Hematopoietic multipotent progenitor cell (in vitro differentiated cells): ENCODE results near the gene KIAA1958. TPM values are rescaled to one million over a fixed set of nuclear protein-coding genes. Genes with fewer than 3 reads are reported as not detected.
"Not testable (repeated sequence)": the region's sequence is repeated elsewhere in the genome, so short reads cannot be mapped to it uniquely, and the experiment has no call there.

ENCODE experiments used
- DNase-seq, 3 donors: peaks; one replicate each; pipeline ENCODE4 v3.0.0-alpha.2; 2011 to 2015; ENCODE audit warnings: low read depth in 2 of 3, low spot score in 2 of 3
- total RNA-seq: library from RNA; depleted of rRNA; stranded (reverse); fragments of >200 nt; gene quantifications from one replicate; pipeline ENCODE4 v1.2.3, GENCODE V29; 2012

The KIAA1958 gene
- total RNA-seq, 1 donor, result 5.7 TPM

- no peak for DNase-seq
Observed at GRCh38 chr9:112489039-112489546, 2.5 kb downstream of the KIAA1958 start.

- no peak for DNase-seq
Observed at GRCh38 chr9:112489876-112490666, 3.4 kb downstream of the KIAA1958 start.

GRCh38 chr9:112493393-112494137, 6.9 kb downstream of the KIAA1958 start:
- DNase-seq, result no peak

- no peak for DNase-seq
Observed at GRCh38 chr9:112494153-112494552, 7.5 kb downstream of the KIAA1958 start.

- DNase-seq, result no peak
Observed at GRCh38 chr9:112495614-112496013, 9.0 kb downstream of the KIAA1958 start.

GRCh38 chr9:112496074-112496722, 9.6 kb downstream of the KIAA1958 start:
- DNase-seq, result no peak

GRCh38 chr9:112500842-112501241, 14.2 kb downstream of the KIAA1958 start:
- no peak for DNase-seq

GRCh38 chr9:112501287-112501686, 14.7 kb downstream of the KIAA1958 start:
- no peak for DNase-seq

- DNase-seq, result no peak
Observed at GRCh38 chr9:112502175-112502946, 15.7 kb downstream of the KIAA1958 start.

GRCh38 chr9:112503170-112503569, 16.5 kb downstream of the KIAA1958 start:
- no peak for DNase-seq

GRCh38 chr9:112505086-112505485, 18.5 kb downstream of the KIAA1958 start:
- DNase-seq, result no peak

- no peak for DNase-seq
Observed at GRCh38 chr9:112505607-112506006, 19.0 kb downstream of the KIAA1958 start.

- no peak for DNase-seq
Observed at GRCh38 chr9:112506571-112506970, 19.9 kb downstream of the KIAA1958 start.

- DNase-seq, result no peak
Observed at GRCh38 chr9:112507001-112507680, 20.5 kb downstream of the KIAA1958 start.

- DNase-seq, result no peak
Observed at GRCh38 chr9:112508377-112508776, 21.8 kb downstream of the KIAA1958 start.

- DNase-seq, result not testable (repeated sequence)
Observed at GRCh38 chr9:112512377-112512776, 25.8 kb downstream of the KIAA1958 start.

GRCh38 chr9:112516769-112517168, 30.1 kb downstream of the KIAA1958 start:
- DNase-seq, result no peak

GRCh38 chr9:112520069-112520468, 33.4 kb downstream of the KIAA1958 start:
- no peak for DNase-seq

- no peak for DNase-seq
Observed at GRCh38 chr9:112520656-112521055, 34.0 kb downstream of the KIAA1958 start.

- DNase-seq, result no peak
Observed at GRCh38 chr9:112526973-112527372, 40.3 kb downstream of the KIAA1958 start.
